AG09309 (cell line): ENCODE data around the gene CDK5.
"Not testable (repeated sequence)": the region's sequence is repeated elsewhere in the genome, so short reads cannot be mapped to it uniquely, and the experiment has no call there.

Experiments used
- DNase-seq: peaks from one replicate; pipeline ENCODE4 v3.0.0-alpha.2; 2010; ENCODE audit warnings: low read depth
- H3K4me3 ChIP-seq: 2 replicates; pipeline ENCODE4 v1.5.1; 2011; ENCODE audit warnings: mild to moderate bottlenecking, low read depth, low read length, moderate library complexity; ENCODE audit not compliant: control insufficient read depth
- CTCF ChIP-seq: IDR thresholded peaks from 2 replicates; pipeline ENCODE4 v1.5.1; 2011; ENCODE audit warnings: mild to moderate bottlenecking, low read depth, low read length, inconsistent platforms; ENCODE audit not compliant: insufficient read depth, control insufficient read depth; ENCODE audit errors: missing control alignments

CDK5 gene

GRCh38 chr7:151033864-151034249 lies 23.8 kb downstream of the CDK5 start:
- no peak overlapping the region for H3K4me3 ChIP-seq
- DNase-seq: no peak
- TF ChIP-seq CTCF: no peak

- no peak for DNase-seq
- H3K4me3 ChIP-seq: no peak overlapping the region
- no peak for TF ChIP-seq CTCF
Measured at GRCh38 chr7:151032936-151033863, 24.5 kb downstream of the CDK5 start.

GRCh38 chr7:151031011-151031410 lies 26.7 kb downstream of the CDK5 start:
- H3K4me3 ChIP-seq: no peak overlapping the region
- no peak for TF ChIP-seq CTCF
- no peak for DNase-seq

GRCh38 chr7:151028948-151029501 lies 28.7 kb downstream of the CDK5 start:
- no peak for TF ChIP-seq CTCF
- DNase-seq: no peak
- H3K4me3 ChIP-seq: peak overlapping the region; percentile 79

GRCh38 chr7:151028131-151028947 lies 29.4 kb downstream of the CDK5 start, which contains the start of gene ABCB8:
Gene ABCB8, plus strand, starts transcription at chr7:151028450. Its CDS starts 66 bp downstream, at chr7:151028516.
- H3K4me3 ChIP-seq: peak within 1 kb of the TSS; percentile 79
- DNase-seq: peak; percentile 95

GRCh38 chr7:151027728-151028130 lies 30.0 kb downstream of the CDK5 start:
- peak overlapping the region; percentile 79 for H3K4me3 ChIP-seq
- DNase-seq: not testable (repeated sequence)

More at GRCh38 chr7:151028131-151028947, 29.4 kb downstream of the CDK5 start, which contains the start of gene ABCB8:
- TF ChIP-seq CTCF: peak; percentile 53

GRCh38 chr7:151026771-151027727 lies 30.6 kb downstream of the CDK5 start:
- not testable (repeated sequence) for DNase-seq, H3K4me3 ChIP-seq
